Measurements from ENCODE around the gene PCSK2. TPM values are rescaled to one million over a fixed set of nuclear protein-coding genes. Genes with fewer than 3 reads are reported as not detected.
A peak's percentile ranks its signal among the peaks of the same experiment; 100 is the strongest.

PCSK2 gene
- total RNA-seq, 5 donors from 2014 or later (not counting 1 experiment from before 2014, with no cell fraction given), result not detected

GRCh38 chr20:17449031-17449430, 222.2 kb downstream of the PCSK2 start:
- DNase-seq (no peak), ATAC-seq (replicated peaks in 1 of 4) (no peak)
- no peaks in the 10 kb centered on the region for H3K9me3 Mint-ChIP-seq
- Histone ChIP-seq H3K36me3 (ENCODE audit: control insufficient read depth in 2 of 2, extremely low read depth in 1 of 2, insufficient read depth in 1 of 2, low read length in 1 of 2) (no peaks in the 10 kb centered on the region), H3K9me3 (no peaks in the 10 kb centered on the region), H3K4me1 (ENCODE audit: control insufficient read depth in 1 of 2, extremely low read depth in 1 of 2, insufficient read depth in 2 of 2, low read length in 2 of 2) (no peaks in the 10 kb centered on the region), H3K27me3 (replicated peaks in 1 of 2; ENCODE audit: control insufficient read depth in 2 of 2, extremely low read depth in 1 of 2, insufficient read depth in 2 of 2, low read length in 1 of 2) (peaks cover 0 to 16% of the 10 kb centered on the region in 2 experiments), H3K4me3 (ENCODE audit: control insufficient read depth in 1 of 2, extremely low read depth in 1 of 2, low read length in 1 of 2) (no peak overlapping the region), H3K27ac (ENCODE audit: low read length) (no peak overlapping the region)
- no peaks in the 10 kb centered on the region for H3K36me3 Mint-ChIP-seq
- ChIA-PET POLR2A (no interaction called here), CTCF (interaction anchor here in 1 of 2 donors (0.6 kb wide), 1 partner anchor 1607 kb away, joined by 9 read pairs; no protein-coding TSS in a partner anchor)
- H3K4me3 Mint-ChIP-seq, result no peak overlapping the region
- no peaks in the 10 kb centered on the region for H3K4me1 Mint-ChIP-seq
- H3K27ac Mint-ChIP-seq, result no peak overlapping the region
- 86% methylated on average over 1 of the region's 2 CpGs for WGBS (ENCODE audit: insufficient coverage)
- H3K27me3 Mint-ChIP-seq, result peaks cover 23 to 27% of the 10 kb centered on the region in 2 donors

DNA sequence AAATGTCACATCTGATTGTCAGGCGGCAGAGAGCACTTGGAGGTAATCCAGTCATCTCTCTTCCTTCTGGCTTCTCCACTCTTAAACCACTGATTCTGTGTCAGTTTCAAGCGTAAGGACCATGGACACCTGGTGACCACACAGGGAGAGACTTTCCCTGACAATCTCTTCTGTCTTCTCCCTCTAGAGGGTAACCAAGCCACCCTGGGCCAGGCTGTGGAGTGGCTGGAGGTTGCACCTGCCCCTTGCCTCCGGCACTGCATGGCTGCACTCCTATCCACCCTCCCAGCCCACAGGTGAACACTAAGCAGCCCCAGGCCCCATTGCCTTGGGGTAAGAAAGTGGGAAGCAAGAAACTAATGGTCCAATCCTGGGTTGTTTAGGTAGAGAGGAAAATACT, 225.6 kb downstream of the PCSK2 start:
- 100% methylated on average over 2 of the region's 3 CpGs for WGBS (ENCODE audit: insufficient coverage)
- no peak for DNase-seq
- Histone ChIP-seq H3K27ac (ENCODE audit: low read length) (no peak overlapping the region), H3K4me3 (ENCODE audit: control insufficient read depth in 1 of 2, extremely low read depth in 1 of 2, low read length in 1 of 2) (no peak overlapping the region), H3K9me3 (no peaks in the 10 kb centered on the region), H3K4me1 (ENCODE audit: control insufficient read depth in 1 of 2, extremely low read depth in 1 of 2, insufficient read depth in 2 of 2, low read length in 2 of 2) (no peaks in the 10 kb centered on the region), H3K27me3 (replicated peaks in 1 of 2; ENCODE audit: control insufficient read depth in 2 of 2, extremely low read depth in 1 of 2, insufficient read depth in 2 of 2, low read length in 1 of 2) (peaks cover 0 to 22% of the 10 kb centered on the region in 2 experiments), H3K36me3 (ENCODE audit: control insufficient read depth in 2 of 2, extremely low read depth in 1 of 2, insufficient read depth in 1 of 2, low read length in 1 of 2) (no peaks in the 10 kb centered on the region)
- ChIA-PET POLR2A (no interaction called here), CTCF (no interaction called here)
- no peak for ATAC-seq (replicated peaks in 1 of 4)
- H3K27ac Mint-ChIP-seq, result peak overlapping the region in 1 of 2 donors; percentile 31
- H3K4me3 Mint-ChIP-seq, result no peak overlapping the region
- H3K27me3 Mint-ChIP-seq, result peaks cover 37 to 42% of the 10 kb centered on the region in 2 donors
- no peaks in the 10 kb centered on the region for H3K9me3 Mint-ChIP-seq
- no peaks in the 10 kb centered on the region for H3K36me3 Mint-ChIP-seq
- no peaks in the 10 kb centered on the region for H3K4me1 Mint-ChIP-seq

DNA sequence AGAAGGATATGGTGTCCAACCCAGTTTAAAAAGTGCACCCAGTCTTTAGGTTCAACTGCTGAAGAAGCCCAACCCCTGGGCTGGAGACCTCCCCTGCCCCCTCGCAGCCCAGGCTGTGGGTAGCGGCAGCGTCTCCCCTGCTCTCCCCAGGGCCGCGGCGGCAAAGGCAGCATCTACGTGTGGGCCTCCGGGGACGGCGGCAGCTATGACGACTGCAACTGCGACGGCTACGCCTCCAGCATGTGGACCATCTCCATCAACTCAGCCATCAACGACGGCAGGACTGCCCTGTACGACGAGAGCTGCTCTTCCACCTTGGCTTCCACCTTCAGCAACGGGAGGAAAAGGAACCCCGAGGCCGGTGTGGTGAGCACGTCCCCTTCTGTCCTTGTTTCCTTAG, 226.8 kb downstream of the PCSK2 start:
- Histone ChIP-seq H3K4me3 (ENCODE audit: control insufficient read depth in 1 of 2, extremely low read depth in 1 of 2, low read length in 1 of 2) (no peak overlapping the region), H3K9me3 (no peaks in the 10 kb centered on the region), H3K4me1 (ENCODE audit: control insufficient read depth in 1 of 2, extremely low read depth in 1 of 2, insufficient read depth in 2 of 2, low read length in 2 of 2) (no peaks in the 10 kb centered on the region), H3K36me3 (ENCODE audit: control insufficient read depth in 2 of 2, extremely low read depth in 1 of 2, insufficient read depth in 1 of 2, low read length in 1 of 2) (no peaks in the 10 kb centered on the region), H3K27me3 (replicated peaks in 1 of 2; ENCODE audit: control insufficient read depth in 2 of 2, extremely low read depth in 1 of 2, insufficient read depth in 2 of 2, low read length in 1 of 2) (peaks cover 0 to 22% of the 10 kb centered on the region in 2 experiments), H3K27ac (ENCODE audit: low read length) (no peak overlapping the region)
- Mint-ChIP-seq H3K36me3 (no peaks in the 10 kb centered on the region), H3K4me3 (no peak overlapping the region), H3K4me1 (no peaks in the 10 kb centered on the region), H3K27ac (no peak overlapping the region), H3K9me3 (no peaks in the 10 kb centered on the region), H3K27me3 (peaks cover 37 to 48% of the 10 kb centered on the region in 2 donors)
- ChIA-PET POLR2A (no interaction called here), CTCF (no interaction called here)
- ATAC-seq (replicated peaks in 1 of 4), result no peak
- DNase-seq, result no peak
- 89% methylated on average over 19 of the region's 22 CpGs for WGBS (ENCODE audit: insufficient coverage)

GRCh38 chr20:17456279-17456678, 229.4 kb downstream of the PCSK2 start:
- DNase-seq (no peak), ATAC-seq (replicated peaks in 1 of 4) (no peak)
- Histone ChIP-seq H3K4me3 (ENCODE audit: control insufficient read depth in 1 of 2, extremely low read depth in 1 of 2, low read length in 1 of 2) (no peak overlapping the region), H3K27me3 (replicated peaks in 1 of 2; ENCODE audit: control insufficient read depth in 2 of 2, extremely low read depth in 1 of 2, insufficient read depth in 2 of 2, low read length in 1 of 2) (peaks cover 0 to 16% of the 10 kb centered on the region in 2 experiments), H3K36me3 (ENCODE audit: control insufficient read depth in 2 of 2, extremely low read depth in 1 of 2, insufficient read depth in 1 of 2, low read length in 1 of 2) (no peaks in the 10 kb centered on the region), H3K4me1 (ENCODE audit: control insufficient read depth in 1 of 2, extremely low read depth in 1 of 2, insufficient read depth in 2 of 2, low read length in 2 of 2) (no peaks in the 10 kb centered on the region), H3K27ac (ENCODE audit: low read length) (no peak overlapping the region), H3K9me3 (no peaks in the 10 kb centered on the region)
- Mint-ChIP-seq H3K4me1 (peaks cover 4 to 7% (median 6%) of the 10 kb centered on the region in 3 donors), H3K27me3 (peaks cover 35 to 43% of the 10 kb centered on the region in 2 donors), H3K4me3 (no peak overlapping the region), H3K36me3 (no peaks in the 10 kb centered on the region), H3K27ac (no peak overlapping the region), H3K9me3 (no peaks in the 10 kb centered on the region)
- ChIA-PET POLR2A (no interaction called here), CTCF (no interaction called here)
- 70% methylated on average over 4 of the region's 8 CpGs for WGBS (ENCODE audit: insufficient coverage)

DNA sequence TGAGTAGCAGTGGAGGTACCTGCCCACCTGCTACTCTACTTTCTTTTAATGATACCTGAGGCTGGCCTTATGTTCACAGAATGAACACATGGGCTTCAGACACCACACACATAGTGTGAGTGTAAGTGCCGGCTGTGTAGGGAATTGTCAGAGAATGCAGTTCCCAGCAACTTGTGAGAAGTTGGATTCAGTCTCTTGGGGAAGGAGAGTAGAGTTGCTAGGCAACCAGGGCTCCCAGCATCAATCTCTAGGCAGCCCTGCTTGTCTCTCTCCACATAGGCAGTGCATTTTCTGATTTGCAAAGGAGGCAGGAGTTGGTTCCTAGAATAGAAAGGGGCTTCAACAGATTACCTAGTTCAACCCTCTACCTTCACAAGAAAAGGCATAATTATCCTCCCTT, 230.2 kb downstream of the PCSK2 start:
- H3K27me3 Mint-ChIP-seq, result peaks cover 27 to 38% of the 10 kb centered on the region in 2 donors
- no peaks in the 10 kb centered on the region for H3K36me3 Mint-ChIP-seq
- no peaks in the 10 kb centered on the region for H3K4me1 ChIP-seq (ENCODE audit: control insufficient read depth in 1 of 2, extremely low read depth in 1 of 2, insufficient read depth in 2 of 2, low read length in 2 of 2)
- H3K9me3 ChIP-seq, result no peaks in the 10 kb centered on the region
- H3K9me3 Mint-ChIP-seq, result no peaks in the 10 kb centered on the region
- ChIA-PET POLR2A (no interaction called here), CTCF (no interaction called here)
- no peak overlapping the region for H3K4me3 ChIP-seq (ENCODE audit: control insufficient read depth in 1 of 2, extremely low read depth in 1 of 2, low read length in 1 of 2)
- H3K36me3 ChIP-seq (ENCODE audit: control insufficient read depth in 2 of 2, extremely low read depth in 1 of 2, insufficient read depth in 1 of 2, low read length in 1 of 2), result no peaks in the 10 kb centered on the region
- peaks cover 0 to 16% of the 10 kb centered on the region in 2 experiments for H3K27me3 ChIP-seq (replicated peaks in 1 of 2; ENCODE audit: control insufficient read depth in 2 of 2, extremely low read depth in 1 of 2, insufficient read depth in 2 of 2, low read length in 1 of 2)
- no peak overlapping the region for H3K4me3 Mint-ChIP-seq
- no peak overlapping the region for H3K27ac Mint-ChIP-seq
- WGBS (ENCODE audit: insufficient coverage), result no CpG with 5 or more reads among the region's 1 CpG
- DNase-seq, result no peak
- peaks cover 4 to 7% (median 6%) of the 10 kb centered on the region in 3 donors for H3K4me1 Mint-ChIP-seq
- ATAC-seq (replicated peaks in 1 of 4), result no peak
- no peak overlapping the region for H3K27ac ChIP-seq (ENCODE audit: low read length)

DNA sequence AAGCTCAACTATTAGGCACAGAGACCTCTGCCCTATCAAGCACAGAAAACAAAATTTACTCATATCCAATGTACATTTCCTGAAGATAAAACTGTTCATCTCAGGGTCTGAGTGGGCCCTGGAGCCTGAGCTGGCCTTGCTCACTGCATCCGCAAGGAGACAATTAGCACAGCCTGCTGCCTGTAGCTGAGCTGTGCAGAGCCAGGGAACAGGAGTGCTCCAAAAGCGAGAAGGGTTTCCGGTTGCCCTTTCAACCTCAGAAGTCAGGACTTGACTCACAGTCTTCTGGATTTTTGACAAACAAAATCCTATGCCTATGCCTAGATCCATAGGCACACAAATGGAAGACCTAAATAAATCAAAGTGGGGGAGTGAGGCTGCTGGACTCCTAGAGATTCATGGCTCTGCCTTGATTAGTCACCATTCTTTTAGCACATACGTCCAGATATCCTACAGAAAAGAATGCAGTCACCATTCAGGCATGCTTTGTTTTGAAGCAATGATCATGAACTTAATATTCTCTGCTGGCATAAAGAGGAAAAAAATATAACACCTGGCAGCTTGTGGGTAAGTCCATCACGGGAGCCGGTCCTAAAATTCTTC, 230.8 kb downstream of the PCSK2 start:
- Mint-ChIP-seq H3K9me3 (no peaks in the 10 kb centered on the region), H3K27me3 (peaks cover 23 to 35% of the 10 kb centered on the region in 2 donors), H3K4me1 (peaks cover 4 to 7% (median 6%) of the 10 kb centered on the region in 3 donors), H3K27ac (no peak overlapping the region), H3K4me3 (no peak overlapping the region), H3K36me3 (no peaks in the 10 kb centered on the region)
- 100% methylated on average over 1 of the region's 6 CpGs for WGBS (ENCODE audit: insufficient coverage)
- Histone ChIP-seq H3K4me1 (ENCODE audit: control insufficient read depth in 1 of 2, extremely low read depth in 1 of 2, insufficient read depth in 2 of 2, low read length in 2 of 2) (no peaks in the 10 kb centered on the region), H3K4me3 (ENCODE audit: control insufficient read depth in 1 of 2, extremely low read depth in 1 of 2, low read length in 1 of 2) (no peak overlapping the region), H3K36me3 (ENCODE audit: control insufficient read depth in 2 of 2, extremely low read depth in 1 of 2, insufficient read depth in 1 of 2, low read length in 1 of 2) (no peaks in the 10 kb centered on the region), H3K27me3 (replicated peaks in 1 of 2; ENCODE audit: control insufficient read depth in 2 of 2, extremely low read depth in 1 of 2, insufficient read depth in 2 of 2, low read length in 1 of 2) (peaks cover 2 to 13% of the 10 kb centered on the region in 2 experiments), H3K9me3 (no peaks in the 10 kb centered on the region), H3K27ac (ENCODE audit: low read length) (no peak overlapping the region)
- DNase-seq (no peak), ATAC-seq (replicated peaks in 1 of 4) (no peak)
- POLR2A ChIA-PET, result no interaction called here
- CTCF ChIA-PET, result no interaction called here

All from T-cell (primary cell).